Hematopoietic multipotent progenitor cell treated with erythropoietin and hydrocortisone succinate and interleukin-3 and kit ligand, for 4 days (in vitro differentiated cells): ENCODE data around the gene SMYD4.
A peak's percentile ranks its signal among the peaks of the same experiment; 100 is the strongest.
"Not testable (repeated sequence)": the region's sequence is repeated elsewhere in the genome, so short reads cannot be mapped to it uniquely, and the experiment has no call there.

ENCODE experiments used
- DNase-seq: peaks from one replicate; pipeline ENCODE4 v3.0.0-alpha.2; 2015

Gene SMYD4

GRCh38 chr17:1820528-1821252, 9.0 kb downstream of the SMYD4 start:
- DNase-seq, result no peak

GRCh38 chr17:1813088-1813487, 16.6 kb downstream of the SMYD4 start:
- no peak for DNase-seq

- DNase-seq, result no peak
These were observed 19.1 kb downstream of the SMYD4 start for GRCh38 chr17:1810450-1811103.

- not testable (repeated sequence) for DNase-seq
These were observed 19.9 kb downstream of the SMYD4 start for GRCh38 chr17:1809815-1810214.

- DNase-seq, result no peak
These were observed 21.1 kb downstream of the SMYD4 start for GRCh38 chr17:1808644-1809043.

- no peak for DNase-seq
These were observed 21.8 kb downstream of the SMYD4 start for GRCh38 chr17:1807890-1808289.

GRCh38 chr17:1803280-1803679, 26.4 kb downstream of the SMYD4 start:
- no peak for DNase-seq

GRCh38 chr17:1802429-1802828, 27.3 kb downstream of the SMYD4 start:
- DNase-seq, result no peak

GRCh38 chr17:1800712-1801111, 29.0 kb downstream of the SMYD4 start:
- DNase-seq, result no peak

- no peak for DNase-seq
These were observed 29.5 kb downstream of the SMYD4 start for GRCh38 chr17:1800240-1800639.

- not testable (repeated sequence) for DNase-seq
These were observed 31.9 kb downstream of the SMYD4 start for GRCh38 chr17:1797846-1798245.

- DNase-seq, result peak; percentile 63
These were observed 32.4 kb downstream of the SMYD4 start for GRCh38 chr17:1797323-1797722.

- DNase-seq, result no peak
These were observed 32.9 kb downstream of the SMYD4 start for GRCh38 chr17:1796800-1797199.

- DNase-seq, result no peak
These were observed 36.3 kb downstream of the SMYD4 start for GRCh38 chr17:1793447-1793806.

- no peak for DNase-seq
These were observed 36.9 kb downstream of the SMYD4 start for GRCh38 chr17:1792495-1793446.

- no peak for DNase-seq
These were observed 39.8 kb downstream of the SMYD4 start for GRCh38 chr17:1789936-1790335.

GRCh38 chr17:1787301-1787902, 42.3 kb downstream of the SMYD4 start:
- no peak for DNase-seq

- DNase-seq, result no peak
These were observed 43.0 kb downstream of the SMYD4 start for GRCh38 chr17:1786708-1787107.

GRCh38 chr17:1785930-1786329, 43.8 kb downstream of the SMYD4 start:
- peak; percentile 42 for DNase-seq

GRCh38 chr17:1783834-1784611, 45.7 kb downstream of the SMYD4 start:
- peak; percentile 79 for DNase-seq

GRCh38 chr17:1783271-1783670, 46.4 kb downstream of the SMYD4 start:
- no peak for DNase-seq

GRCh38 chr17:1782171-1782567, 47.5 kb downstream of the SMYD4 start:
- DNase-seq, result no peak
